Mesothelial cell of epicardium (in vitro differentiated cells): Measurements from ENCODE around the gene GPAM. TPM values are rescaled to one million over a fixed set of nuclear protein-coding genes. Genes with fewer than 3 reads are reported as not detected.

Source experiments
- DNase-seq, 2 experiments: peaks; one replicate each; pipeline ENCODE4 v3.0.0; 2021; ENCODE audit warnings: low spot score in 2 of 2; ENCODE audit not compliant: unreplicated experiment in 2 of 2
- H3K27ac Mint-ChIP-seq: 2 replicates; pipeline ENCODE4 v1.8.0; 2021; ENCODE audit warnings: mixed read lengths
- H3K27me3 Mint-ChIP-seq: 2 replicates; pipeline ENCODE4 v1.8.0; 2021; ENCODE audit warnings: low read depth, mixed read lengths
- H3K36me3 Mint-ChIP-seq: 2 replicates; pipeline ENCODE4 v1.8.0; 2021; ENCODE audit warnings: mixed read lengths
- H3K4me1 Mint-ChIP-seq: 2 replicates; pipeline ENCODE4 v1.8.0; 2021; ENCODE audit warnings: mixed read lengths
- H3K4me3 Mint-ChIP-seq: 2 replicates; pipeline ENCODE4 v1.8.0; 2021; ENCODE audit warnings: mild to moderate bottlenecking, moderate library complexity, mixed read lengths
- H3K9me3 Mint-ChIP-seq: 2 replicates; pipeline ENCODE4 v1.8.0; 2021; ENCODE audit warnings: mixed read lengths
- CTCF ChIP-seq: fragments of 200-600 bp; sonication (generic); IDR thresholded peaks from one replicate; pipeline ENCODE4 v1.5.0; 2021; ENCODE audit warnings: antibody characterized with exemption; ENCODE audit not compliant: unreplicated experiment
- total RNA-seq: library from RNA; stranded (reverse); gene quantifications from 3 replicates; pipeline ENCODE4 v1.2.1, GENCODE V29; 2021

GPAM gene
- total RNA-seq, 1 donor from 2014 or later: 14.4 TPM

- Mint-ChIP-seq H3K4me1 (no peaks in the 10 kb centered on the region), H3K27me3 (peaks cover 22% of the 10 kb centered on the region), H3K36me3 (no peaks in the 10 kb centered on the region), H3K9me3 (no peaks in the 10 kb centered on the region), H3K27ac (no peak overlapping the region), H3K4me3 (no peak overlapping the region)
- DNase-seq: no peak
- TF ChIP-seq CTCF: no peak
Measured at GRCh38 chr10:112208997-112209396, 25.4 kb upstream of the GPAM start.

GRCh38 chr10:112208292-112208691, 24.7 kb upstream of the GPAM start:
- TF ChIP-seq CTCF: no peak
- Mint-ChIP-seq H3K9me3 (no peaks in the 10 kb centered on the region), H3K4me1 (no peaks in the 10 kb centered on the region), H3K4me3 (no peak overlapping the region), H3K27me3 (peaks cover 21% of the 10 kb centered on the region), H3K27ac (no peak overlapping the region), H3K36me3 (no peaks in the 10 kb centered on the region)
- DNase-seq: no peak

GRCh38 chr10:112203328-112204076, 19.9 kb upstream of the GPAM start:
- H3K4me1 Mint-ChIP-seq: no peaks in the 10 kb centered on the region
- DNase-seq: no peak
- TF ChIP-seq CTCF: no peak
- H3K4me3 Mint-ChIP-seq: no peak overlapping the region
- no peaks in the 10 kb centered on the region for H3K9me3 Mint-ChIP-seq
- H3K27ac Mint-ChIP-seq: no peak overlapping the region
- H3K27me3 Mint-ChIP-seq: peaks cover 34% of the 10 kb centered on the region
- no peaks in the 10 kb centered on the region for H3K36me3 Mint-ChIP-seq

GRCh38 chr10:112202561-112203241, 19.1 kb upstream of the GPAM start:
- no peak for TF ChIP-seq CTCF
- Mint-ChIP-seq H3K4me3 (no peak overlapping the region), H3K27me3 (peaks cover 28% of the 10 kb centered on the region), H3K27ac (no peak overlapping the region), H3K9me3 (no peaks in the 10 kb centered on the region), H3K4me1 (no peaks in the 10 kb centered on the region), H3K36me3 (no peaks in the 10 kb centered on the region)
- no peak for DNase-seq

GRCh38 chr10:112202076-112202475, 18.5 kb upstream of the GPAM start:
- Mint-ChIP-seq H3K36me3 (no peaks in the 10 kb centered on the region), H3K9me3 (no peaks in the 10 kb centered on the region), H3K4me3 (no peak overlapping the region), H3K4me1 (no peaks in the 10 kb centered on the region), H3K27ac (no peak overlapping the region), H3K27me3 (peaks cover 28% of the 10 kb centered on the region)
- no peak for DNase-seq
- TF ChIP-seq CTCF: no peak
